Measurements from ENCODE around the gene ZNF594. TPM values are rescaled to one million over a fixed set of nuclear protein-coding genes. Genes with fewer than 3 reads are reported as not detected.

ZNF594 gene
- total and polyA plus RNA-seq, 2 of the 8 experiments (the other 6 are each of a cell fraction or from before 2014, with no cell fraction given) = 3.6 to 14.3 TPM

GRCh38 chr17:5191541-5192417 lies at the start of gene ZNF594 (continued):
- TF ChIP-seq BCL11A (IDR thresholded peaks at IDR 0.05; ENCODE audit: low read depth in 2 of 2, low read length in 2 of 2) = no peak
- TF ChIP-seq KDM4A (IDR thresholded peaks at IDR 0.05; ENCODE audit: low read depth, low read length, severe bottlenecking) = peak; percentile 84
- TF ChIP-seq NANOG (IDR thresholded peaks at IDR 0.05; ENCODE audit: insufficient read depth, low read depth, low read length, poor library complexity, severe bottlenecking) = no peak
- TF ChIP-seq JUN (IDR thresholded peaks at IDR 0.05; ENCODE audit: low read depth, low read length) = no peak
- no peak for TF ChIP-seq RNF2 (IDR thresholded peaks at IDR 0.05; ENCODE audit: borderline replicate concordance, low read depth, low read length, missing control alignments, poor library complexity, severe bottlenecking)
- peak; percentile 57; the same call in 1 of the 2 replicates for TF ChIP-seq TBP (IDR thresholded peaks at IDR 0.05; ENCODE audit: low read depth, low read length)
- TF ChIP-seq SIX5 (IDR thresholded peaks at IDR 0.05; ENCODE audit: low read depth, low read length) = no peak
- no peak for TF ChIP-seq MAFK (IDR thresholded peaks at IDR 0.05; ENCODE audit: low read depth, low read length)
- TF ChIP-seq SIRT6 (IDR thresholded peaks at IDR 0.05; ENCODE audit: low read length) = no peak
- no peak for TF ChIP-seq SRF (IDR thresholded peaks at IDR 0.05; ENCODE audit: low read depth, low read length)
- no peak; the same call in 1 of the 2 replicates for TF ChIP-seq CREB1 (IDR thresholded peaks at IDR 0.05)
- no peak for TF ChIP-seq CHD2 (IDR thresholded peaks at IDR 0.05; ENCODE audit: low read length)
- TF ChIP-seq TAF7 (optimal IDR thresholded peaks at IDR 0.05; ENCODE audit: borderline replicate concordance, low read depth, low read length) = peak; percentile 57

Measured in H1 (cell line).